Vagina (tissue), 2 donors: ENCODE data around the gene TGM6. TPM values are rescaled to one million over a fixed set of nuclear protein-coding genes. Genes with fewer than 3 reads are reported as not detected.

Source experiments
- DNase-seq, 2 donors: peaks; one replicate each; pipeline ENCODE4 v3.0.0-alpha.2; 2017; ENCODE audit errors: extremely low spot score in 2 of 2
- H3K27ac ChIP-seq: fragments of 200-600 bp; sonication (generic); one replicate; pipeline ENCODE4 v1.5.1; 2019
- H3K27me3 ChIP-seq: fragments of 200-600 bp; sonication (generic); one replicate; pipeline ENCODE4 v1.5.1; 2019
- H3K36me3 ChIP-seq, 2 donors: fragments of 200-600 bp; sonication (generic); one replicate each; pipeline ENCODE4 v1.5.1; 2017 to 2019
- H3K4me1 ChIP-seq: fragments of 200-600 bp; sonication (generic); one replicate; pipeline ENCODE4 v1.5.1; 2019
- H3K4me3 ChIP-seq, 2 donors: fragments of 200-600 bp; sonication (generic); 1 replicate in 1 of 2; 2 replicates in 1 of 2; pipeline ENCODE4 v1.5.1; 2016 to 2019
- H3K9me3 ChIP-seq: fragments of 200-600 bp; sonication (generic); one replicate; pipeline ENCODE4 v1.5.1; 2019
- POLR2A ChIP-seq, 2 donors: fragments of 450-650 bp; IDR thresholded peaks; one replicate each; pipeline ENCODE4 v1.6.1; 2017; ENCODE audit warnings: antibody characterized with exemption in 2 of 2, mild to moderate bottlenecking in 2 of 2, moderate library complexity in 2 of 2
- POLR2AphosphoS5 ChIP-seq, 2 donors: sonication (generic); formaldehyde crosslinking; IDR thresholded peaks; one replicate each; pipeline ENCODE4 v1.9.0; 2017; ENCODE audit warnings: antibody characterized with exemption in 2 of 2, mild to moderate bottlenecking in 2 of 2, low read depth in 1 of 2; ENCODE audit not compliant: insufficient read depth in 1 of 2
- intact Hi-C: fragments of 100-400 bp; cut with DNase I; formaldehyde crosslinking; loops from one replicate; pipeline ENCODE4 v1.15.1; 2023
- small RNA-seq: library from RNA; depleted of rRNA; stranded (forward); fragments of <200 nt; gene quantifications from one replicate; pipeline ENCODE3, GENCODE V24; 2016
- total RNA-seq: library from RNA; depleted of rRNA; stranded (reverse); fragments of >200 nt; gene quantifications from one replicate; pipeline ENCODE4 v1.2.3, GENCODE V29; 2016
- TF ChIP-seq, protein P1 (sequence below), 3 experiments: fragments of 450-650 bp in 2 of 3; fragments of 200-600 bp in 1 of 3; sonication (generic) in 1 of 3; IDR thresholded peaks; one replicate each; pipeline ENCODE4 v1.5.1; 2017 to 2019; ENCODE audit warnings: antibody characterized with exemption in 3 of 3, mild to moderate bottlenecking in 2 of 3, moderate library complexity in 2 of 3

The TGM6 gene
- total RNA-seq, 1 donor from 2014 or later = not detected

- Histone ChIP-seq H3K4me3 (no peak overlapping the region), H3K27me3 (no peaks in the 10 kb centered on the region), H3K27ac (no peak overlapping the region), H3K4me1 (peaks cover 14% of the 10 kb centered on the region), H3K9me3 (no peaks in the 10 kb centered on the region), H3K36me3 (no peaks in the 10 kb centered on the region)
- DNase-seq = no peak
- intact Hi-C loops = no loop called here
- TF ChIP-seq, protein P1, sequence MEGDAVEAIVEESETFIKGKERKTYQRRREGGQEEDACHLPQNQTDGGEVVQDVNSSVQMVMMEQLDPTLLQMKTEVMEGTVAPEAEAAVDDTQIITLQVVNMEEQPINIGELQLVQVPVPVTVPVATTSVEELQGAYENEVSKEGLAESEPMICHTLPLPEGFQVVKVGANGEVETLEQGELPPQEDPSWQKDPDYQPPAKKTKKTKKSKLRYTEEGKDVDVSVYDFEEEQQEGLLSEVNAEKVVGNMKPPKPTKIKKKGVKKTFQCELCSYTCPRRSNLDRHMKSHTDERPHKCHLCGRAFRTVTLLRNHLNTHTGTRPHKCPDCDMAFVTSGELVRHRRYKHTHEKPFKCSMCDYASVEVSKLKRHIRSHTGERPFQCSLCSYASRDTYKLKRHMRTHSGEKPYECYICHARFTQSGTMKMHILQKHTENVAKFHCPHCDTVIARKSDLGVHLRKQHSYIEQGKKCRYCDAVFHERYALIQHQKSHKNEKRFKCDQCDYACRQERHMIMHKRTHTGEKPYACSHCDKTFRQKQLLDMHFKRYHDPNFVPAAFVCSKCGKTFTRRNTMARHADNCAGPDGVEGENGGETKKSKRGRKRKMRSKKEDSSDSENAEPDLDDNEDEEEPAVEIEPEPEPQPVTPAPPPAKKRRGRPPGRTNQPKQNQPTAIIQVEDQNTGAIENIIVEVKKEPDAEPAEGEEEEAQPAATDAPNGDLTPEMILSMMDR (IDR thresholded peaks at IDR 0.05) = no peak
- TF ChIP-seq POLR2AphosphoS5 (IDR thresholded peaks at IDR 0.05; ENCODE audit: insufficient read depth in 1 of 2, low read depth in 1 of 2) (no peak), POLR2A (IDR thresholded peaks at IDR 0.05) (no peak)
Measured at GRCh38 chr20:2473516-2473915, 92.8 kb downstream of the TGM6 start.

DNA sequence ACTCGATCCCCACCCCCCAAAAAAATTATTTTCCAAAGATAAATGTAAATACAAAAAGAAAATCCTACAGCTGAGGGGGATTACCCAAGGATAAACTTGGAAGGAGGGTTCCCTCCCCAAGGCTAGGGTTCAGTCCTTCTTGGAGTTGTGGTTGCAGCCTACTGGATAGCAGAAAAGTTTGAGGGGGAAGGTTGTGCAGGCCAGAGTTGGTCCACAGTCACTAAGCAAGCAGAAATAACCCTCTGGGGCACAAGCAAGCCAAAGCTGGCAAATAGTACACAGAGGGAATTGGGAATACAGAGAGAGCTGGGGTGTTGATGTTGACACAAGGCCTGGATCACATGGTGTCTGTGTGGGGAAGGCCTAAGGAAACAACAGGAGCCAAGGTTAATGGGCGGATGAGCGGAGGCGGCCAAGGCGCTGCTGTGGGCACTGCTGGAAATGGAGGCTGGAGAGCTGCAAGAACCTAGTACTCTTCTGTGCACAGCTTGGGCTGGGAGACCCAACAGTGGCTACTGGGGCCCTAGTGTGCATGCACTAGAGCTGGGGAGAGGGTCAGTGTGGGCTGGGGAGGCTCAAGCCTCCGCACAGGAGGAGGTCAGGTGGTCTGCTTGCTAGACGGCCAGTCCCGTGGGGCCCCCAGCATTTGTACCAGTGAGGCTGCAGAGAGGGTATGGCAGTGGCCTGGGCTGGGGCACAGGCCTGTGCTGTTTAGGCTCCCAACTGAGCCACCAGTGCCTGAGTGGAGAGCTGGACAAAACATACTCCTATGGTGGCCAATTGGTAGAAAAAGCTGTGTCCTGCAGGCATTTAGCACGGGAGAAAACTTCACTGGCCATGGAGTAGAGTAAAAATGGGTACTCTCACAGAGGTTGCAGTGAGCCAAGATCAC is 95.4 kb downstream of the TGM6 start:
- intact Hi-C loops = no loop called here

DNA sequence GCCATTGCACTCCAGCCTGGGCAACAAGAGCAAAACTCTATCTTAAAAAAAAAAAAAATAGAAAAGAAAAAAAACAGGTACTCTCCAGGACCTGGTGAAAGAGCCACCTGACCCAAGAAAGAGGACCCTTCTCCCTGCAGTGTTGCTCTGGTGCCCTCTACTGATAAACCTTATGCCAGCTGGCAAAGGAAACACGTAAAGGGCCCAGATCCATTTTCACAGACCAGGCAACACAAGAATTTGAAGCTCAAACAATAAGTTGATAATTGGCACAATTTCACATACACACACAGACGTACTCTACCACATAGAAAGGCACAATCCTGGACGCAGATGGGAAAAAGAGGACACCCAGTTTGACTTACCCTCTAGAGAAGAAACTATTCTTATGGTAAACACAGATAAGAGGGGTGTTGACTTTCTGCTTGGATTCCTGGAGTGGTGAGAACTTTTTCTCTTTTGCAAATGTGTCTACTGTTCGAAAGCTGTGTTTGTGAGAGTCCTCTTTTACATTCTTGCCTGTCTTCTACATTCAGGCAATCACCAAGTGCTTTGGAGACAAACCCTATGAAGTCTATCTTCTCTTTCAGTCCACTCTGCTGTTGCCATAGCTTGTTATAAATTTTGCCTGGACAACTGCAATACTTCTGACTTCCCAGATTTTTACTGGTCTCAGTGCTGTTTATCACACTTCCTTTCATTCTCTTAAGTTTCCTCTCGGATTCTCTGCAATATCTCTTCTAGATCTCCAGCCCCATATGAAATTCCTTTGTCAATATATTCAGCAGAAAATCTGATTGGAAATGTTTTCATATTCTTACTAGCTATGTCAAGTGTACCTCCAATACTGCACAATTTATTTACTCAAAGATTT is 96.3 kb downstream of the TGM6 start:
- Histone ChIP-seq H3K27ac (no peak overlapping the region), H3K4me3 (no peak overlapping the region), H3K27me3 (no peaks in the 10 kb centered on the region), H3K4me1 (no peaks in the 10 kb centered on the region), H3K9me3 (no peaks in the 10 kb centered on the region), H3K36me3 (peaks cover 0 to 8% of the 10 kb centered on the region in 2 donors)
- TF ChIP-seq POLR2A (IDR thresholded peaks at IDR 0.05) = no peak
- TF ChIP-seq POLR2AphosphoS5 (IDR thresholded peaks at IDR 0.05; ENCODE audit: insufficient read depth in 1 of 2, low read depth in 1 of 2) = no peak
- TF ChIP-seq, protein P1 (IDR thresholded peaks at IDR 0.05) = no peak
- DNase-seq = no peak
- intact Hi-C loops = no loop called here

More for the DNA sequence above, 95.4 kb downstream of the TGM6 start:
- TF ChIP-seq, protein P1 (IDR thresholded peaks at IDR 0.05) = no peak
- TF ChIP-seq POLR2AphosphoS5 (IDR thresholded peaks at IDR 0.05; ENCODE audit: insufficient read depth in 1 of 2, low read depth in 1 of 2) = no peak
- no peak for TF ChIP-seq POLR2A (IDR thresholded peaks at IDR 0.05)
- H3K4me3 ChIP-seq = no peak overlapping the region
- H3K4me1 ChIP-seq = no peaks in the 10 kb centered on the region
- no peak for DNase-seq
- H3K36me3 ChIP-seq = peaks cover 0 to 8% of the 10 kb centered on the region in 2 donors
- no peaks in the 10 kb centered on the region for H3K27me3 ChIP-seq
- no peak overlapping the region for H3K27ac ChIP-seq
- no peaks in the 10 kb centered on the region for H3K9me3 ChIP-seq

DNA sequence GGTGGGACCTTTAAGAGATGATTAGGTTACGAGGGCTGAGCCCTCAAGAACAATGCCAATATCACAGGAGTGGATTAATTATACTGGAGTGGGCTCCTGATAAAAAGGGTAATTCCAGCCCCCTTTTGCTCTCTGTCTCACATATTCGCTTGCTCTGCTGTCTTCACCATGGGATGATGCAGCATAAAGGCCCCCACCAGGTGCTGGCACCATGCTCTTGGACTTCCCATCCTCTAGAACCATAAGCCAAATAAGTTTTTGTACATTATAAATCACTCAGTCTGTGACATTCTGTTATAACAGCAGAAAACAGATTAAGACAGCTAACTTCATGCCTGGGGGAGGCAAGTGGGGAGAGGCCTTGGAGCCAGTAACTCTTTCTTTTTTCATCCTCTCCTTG is 99.7 kb downstream of the TGM6 start:
- no peaks in the 10 kb centered on the region for H3K4me1 ChIP-seq
- no peaks in the 10 kb centered on the region for H3K9me3 ChIP-seq
- DNase-seq = no peak
- TF ChIP-seq POLR2A (IDR thresholded peaks at IDR 0.05) (no peak), POLR2AphosphoS5 (IDR thresholded peaks at IDR 0.05; ENCODE audit: insufficient read depth in 1 of 2, low read depth in 1 of 2) (no peak)
- TF ChIP-seq, protein P1 (IDR thresholded peaks at IDR 0.05) = no peak
- no peaks in the 10 kb centered on the region for H3K27me3 ChIP-seq
- H3K4me3 ChIP-seq = no peak overlapping the region
- no peak overlapping the region for H3K27ac ChIP-seq
- peaks cover 0 to 32% of the 10 kb centered on the region in 2 donors for H3K36me3 ChIP-seq
- intact Hi-C loops = no loop called here

Small RNAs within 50 kb of the gene (small RNA-seq; reads per million reads assigned to genes)
- gene RF00019 = not detected

Other genes starting within 250 kb of the TGM6 start
- gene TGM3, start 84.9 kb upstream of the TGM6 start, total RNA-seq = 27.7 TPM
- gene SNRPB, start 89.9 kb downstream of the TGM6 start, total RNA-seq = 173 TPM
- 11.0 TPM for gene ZNF343, start 128.0 kb downstream of the TGM6 start, total RNA-seq
- not detected for gene TMC2, start 155.7 kb downstream of the TGM6 start, total RNA-seq